Liver (tissue), 9 donors: ENCODE results near the gene EIF3L. TPM values are rescaled to one million over a fixed set of nuclear protein-coding genes. Genes with fewer than 3 reads are reported as not detected.

Experiments used
- DNase-seq: peaks from one replicate; pipeline ENCODE4 v3.0.0-alpha.2; 2017; ENCODE audit warnings: low spot score
- H3K27ac ChIP-seq, 2 donors: one replicate each; pipeline ENCODE4 v1.7.0; 2013; ENCODE audit warnings: inconsistent platforms in 2 of 2, low read length in 2 of 2, control low read depth in 1 of 2, low read depth in 1 of 2, mild to moderate bottlenecking in 1 of 2
- H3K27me3 ChIP-seq, 4 donors: one replicate each; pipeline versions ENCODE4 v1.6.1 to v1.7.0; 2013; ENCODE audit warnings: low read length in 3 of 4, inconsistent platforms in 1 of 4, mild to moderate bottlenecking in 1 of 4, moderate library complexity in 1 of 4; ENCODE audit not compliant: control insufficient read depth in 4 of 4, insufficient read depth in 4 of 4
- H3K36me3 ChIP-seq, 4 donors: one replicate each; pipeline versions ENCODE4 v1.6.1 to v1.7.0; 2013; ENCODE audit warnings: low read length in 3 of 4, mild to moderate bottlenecking in 3 of 4, low read depth in 1 of 4, moderate library complexity in 1 of 4; ENCODE audit not compliant: control insufficient read depth in 4 of 4, insufficient read depth in 3 of 4
- H3K4me1 ChIP-seq, 4 donors: one replicate each; pipeline versions ENCODE4 v1.6.1 to v1.7.0; 2013; ENCODE audit warnings: low read length in 3 of 4, mild to moderate bottlenecking in 3 of 4, moderate library complexity in 1 of 4; ENCODE audit not compliant: control insufficient read depth in 4 of 4, insufficient read depth in 4 of 4
- H3K4me3 ChIP-seq, 3 donors: one replicate each; pipeline versions ENCODE4 v1.6.1 to v1.7.0; 2013; ENCODE audit warnings: low read length in 3 of 3, control low read depth in 1 of 3, low read depth in 1 of 3, mild to moderate bottlenecking in 1 of 3
- H3K9ac ChIP-seq, 2 donors: one replicate each; pipeline ENCODE4 v1.7.0; 2013; ENCODE audit warnings: low read length in 2 of 2, mild to moderate bottlenecking in 2 of 2, moderate library complexity in 2 of 2, control low read depth in 1 of 2, low read depth in 1 of 2
- H3K9me3 ChIP-seq, 4 donors: one replicate each; pipeline versions ENCODE4 v1.6.1 to v1.7.0; 2013; ENCODE audit warnings: low read length in 3 of 4; ENCODE audit not compliant: control insufficient read depth in 4 of 4
- ATF3 ChIP-seq: IDR thresholded peaks from 2 replicates; pipeline ENCODE4 v1.6.1; 2016; ENCODE audit warnings: antibody characterized with exemption
- CTCF ChIP-seq: fragments of 150-350 bp; IDR thresholded peaks from 2 replicates; pipeline ENCODE4 v1.5.1; 2017; ENCODE audit warnings: improper control_type of control experiment, low read depth, low read length; ENCODE audit not compliant: missing input control
- EGR1 ChIP-seq, 2 donors: IDR thresholded peaks; 2 replicates each; pipeline ENCODE4 v1.6.1; 2016 to 2018; ENCODE audit warnings: antibody characterized with exemption in 2 of 2, low read depth in 2 of 2
- FOXA1 ChIP-seq: IDR thresholded peaks from 2 replicates; pipeline ENCODE4 v1.6.1; 2016; ENCODE audit warnings: antibody characterized with exemption
- FOXA2 ChIP-seq: IDR thresholded peaks from 2 replicates; pipeline ENCODE4 v1.6.1; 2016; ENCODE audit warnings: antibody characterized with exemption
- HNF4A ChIP-seq, 2 donors: conservative IDR thresholded peaks; 2 replicates each; pipeline ENCODE4 v1.6.1; 2016; ENCODE audit warnings: antibody characterized with exemption in 2 of 2, mild to moderate bottlenecking in 2 of 2
- HNF4G ChIP-seq: IDR thresholded peaks from 2 replicates; pipeline ENCODE4 v1.6.1; 2016; ENCODE audit warnings: antibody characterized with exemption
- NR2F2 ChIP-seq: IDR thresholded peaks from 2 replicates; pipeline ENCODE4 v1.6.1; 2016; ENCODE audit warnings: antibody characterized with exemption
- RAD21 ChIP-seq, 2 donors: IDR thresholded peaks; 2 replicates each; pipeline ENCODE4 v1.6.1; 2016; ENCODE audit warnings: antibody characterized with exemption in 2 of 2, mild to moderate bottlenecking in 2 of 2
- REST ChIP-seq: IDR thresholded peaks from 2 replicates; pipeline ENCODE4 v1.6.1; 2016; ENCODE audit warnings: antibody characterized with exemption, mild to moderate bottlenecking
- RXRA ChIP-seq, 2 donors: IDR thresholded peaks; 2 replicates each; pipeline ENCODE4 v1.6.1; 2017 to 2018; ENCODE audit warnings: antibody characterized with exemption in 2 of 2, mild to moderate bottlenecking in 1 of 2
- SP1 ChIP-seq: IDR thresholded peaks from 2 replicates; pipeline ENCODE4 v1.6.1; 2018; ENCODE audit warnings: antibody characterized with exemption, mild to moderate bottlenecking
- YY1 ChIP-seq: IDR thresholded peaks from 2 replicates; pipeline ENCODE4 v1.6.1; 2016; ENCODE audit warnings: antibody characterized with exemption, mild to moderate bottlenecking
- ZBTB33 ChIP-seq: IDR thresholded peaks from 2 replicates; pipeline ENCODE4 v1.6.1; 2016; ENCODE audit warnings: antibody characterized with exemption
- WGBS: extraction: QIAGEN DNeasy Blood & Tissue Kit; methylation state at CpG from one replicate; pipeline ENCODE4 v1.1.7; 2013; 5-methylcytosine and 5-hydroxymethylcytosine counted together
- polyA plus RNA-seq, 2 donors: library from polyadenylated mRNA; stranded (reverse) in 1 of 2; unstranded in 1 of 2; fragments of 200-250 nt in 1 of 2; fragments of >200 nt in 1 of 2; fragmentation: Nextera tagmentation in 1 of 2; extraction: Ambion mirVana in 1 of 2; gene quantifications; one replicate each; pipeline versions ENCODE4 v1.2.1 to v1.2.3, GENCODE V29; 2013 to 2015
- total RNA-seq, 2 donors: library from RNA; depleted of rRNA; stranded (reverse); fragments of >200 nt; gene quantifications; one replicate each; pipeline ENCODE4 v1.2.3, GENCODE V29; 2014
- donor health status: healthy.
- donor health status: healthy.
- donor health status: healthy.
- donor health status: healthy.
- donor health status: healthy.

EIF3L gene
- total and polyA plus RNA-seq, 4 donors = 103 to 217 (median 111) TPM

GRCh38 chr22:37916311-37916710, 67.1 kb downstream of the EIF3L start:
- Histone ChIP-seq H3K4me1 (peaks cover 0 to 5% (median 1%) of the 10 kb centered on the region in 4 donors), H3K9me3 (no peaks in the 10 kb centered on the region), H3K4me3 (no peak overlapping the region), H3K27me3 (no peaks in the 10 kb centered on the region), H3K9ac (no peak overlapping the region), H3K27ac (no peak overlapping the region), H3K36me3 (peaks cover 9 to 30% (median 13%) of the 10 kb centered on the region in 4 donors)
- 94% methylated on average over 5 of the region's 5 CpGs for WGBS
- TF ChIP-seq HNF4A (conservative IDR thresholded peaks at IDR 0.05) = no peak
- no peak for TF ChIP-seq FOXA2
- peak; percentile 29 for DNase-seq

- H3K36me3 ChIP-seq = peaks cover 7 to 31% (median 13%) of the 10 kb centered on the region in 4 donors
- H3K9ac ChIP-seq = no peak overlapping the region
- H3K27me3 ChIP-seq = no peaks in the 10 kb centered on the region
- WGBS = 83% methylated on average over 4 of the region's 4 CpGs
- no peak overlapping the region for H3K27ac ChIP-seq
- peak; percentile 22 for DNase-seq
- no peak overlapping the region for H3K4me3 ChIP-seq
- no peaks in the 10 kb centered on the region for H3K9me3 ChIP-seq
- TF ChIP-seq RAD21 (IDR thresholded peaks at IDR 0.05) = no peak
- TF ChIP-seq CTCF = no peak
- no peak for TF ChIP-seq EGR1 (IDR thresholded peaks at IDR 0.05; ENCODE audit: low read depth in 2 of 2)
- no peak for TF ChIP-seq REST
- no peak for TF ChIP-seq ATF3
- no peak for TF ChIP-seq HNF4G
- TF ChIP-seq NR2F2 = no peak
- no peak for TF ChIP-seq ZBTB33
- TF ChIP-seq FOXA1 = no peak
- no peak for TF ChIP-seq RXRA (IDR thresholded peaks at IDR 0.05)
- TF ChIP-seq SP1 = no peak
- TF ChIP-seq YY1 = no peak
- H3K4me1 ChIP-seq = peaks cover 0 to 5% (median 1%) of the 10 kb centered on the region in 4 donors
These were observed 68.8 kb downstream of the EIF3L start for GRCh38 chr22:37917874-37918548.
